GM21381 (cell line): Measurements from ENCODE around the gene FYTTD1.

Experiments used
- ATAC-seq: cut with Tn5 transposase; IDR thresholded peaks from one replicate; pipeline ENCODE4 v1.9.1; 2021; ENCODE audit warnings: mild to moderate bottlenecking, moderate library complexity; ENCODE audit not compliant: unreplicated experiment

FYTTD1 gene

GRCh38 chr3:197833930-197834715 lies 84.4 kb downstream of the FYTTD1 start:
- no peak for ATAC-seq

- no peak for ATAC-seq
Observed at GRCh38 chr3:197835509-197835908, 85.8 kb downstream of the FYTTD1 start.

DNA sequence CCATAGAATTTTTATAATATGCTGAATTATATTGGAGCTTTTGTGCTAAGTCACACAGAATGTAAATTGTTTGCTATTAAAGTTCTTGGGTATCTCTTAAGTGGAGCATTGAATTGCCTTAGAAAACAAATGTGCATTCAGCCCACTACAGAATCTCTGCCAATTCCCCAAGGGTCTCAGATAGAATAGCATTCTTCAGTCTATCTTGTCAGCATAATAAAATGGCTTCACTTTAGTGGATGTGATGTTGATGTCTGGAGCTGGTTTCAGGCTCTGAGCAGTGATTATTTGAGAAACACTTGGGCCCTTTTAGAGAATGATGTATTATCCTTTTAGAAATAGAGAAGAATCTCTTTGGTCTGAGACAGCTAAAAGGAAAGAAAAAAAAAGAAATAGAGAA lies 86.6 kb downstream of the FYTTD1 start:
- ATAC-seq: no peak
